Epidermal melanocyte (primary cell): ENCODE data around the gene ADGRL3.
"Not testable (repeated sequence)": the region's sequence is repeated elsewhere in the genome, so short reads cannot be mapped to it uniquely, and the experiment has no call there.

Source experiments
- DNase-seq: peaks from one replicate; pipeline ENCODE4 v3.0.0; 2011; ENCODE audit warnings: low spot score; ENCODE audit not compliant: insufficient read length

ADGRL3 gene

GRCh38 chr4:61489927-61490326, 289.8 kb downstream of the ADGRL3 start:
- no peak for DNase-seq

DNA sequence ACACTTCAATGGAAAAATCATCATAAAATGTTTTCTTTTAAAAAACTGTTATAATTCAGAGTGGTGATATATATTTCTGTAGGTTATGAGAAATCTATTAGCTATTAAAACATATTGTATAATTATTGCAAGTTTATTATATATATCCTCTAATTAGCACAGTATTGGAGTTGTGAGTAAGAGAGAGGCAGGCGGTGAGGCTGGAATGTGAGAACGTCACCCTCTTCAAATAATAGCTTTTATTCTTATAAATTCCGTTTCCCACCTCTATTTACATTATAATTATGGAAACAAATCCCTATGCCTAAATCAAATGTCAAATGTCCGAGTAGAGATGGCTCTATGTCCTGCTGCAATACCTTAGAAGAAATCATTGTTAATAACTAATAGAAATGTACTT, 292.9 kb downstream of the ADGRL3 start:
- DNase-seq, result no peak

GRCh38 chr4:61493470-61493869, 293.3 kb downstream of the ADGRL3 start:
- DNase-seq, result no peak

GRCh38 chr4:61500883-61501282, 300.8 kb downstream of the ADGRL3 start:
- DNase-seq, result no peak

- no peak for DNase-seq
Measured at GRCh38 chr4:61501812-61502211, 301.7 kb downstream of the ADGRL3 start.

DNA sequence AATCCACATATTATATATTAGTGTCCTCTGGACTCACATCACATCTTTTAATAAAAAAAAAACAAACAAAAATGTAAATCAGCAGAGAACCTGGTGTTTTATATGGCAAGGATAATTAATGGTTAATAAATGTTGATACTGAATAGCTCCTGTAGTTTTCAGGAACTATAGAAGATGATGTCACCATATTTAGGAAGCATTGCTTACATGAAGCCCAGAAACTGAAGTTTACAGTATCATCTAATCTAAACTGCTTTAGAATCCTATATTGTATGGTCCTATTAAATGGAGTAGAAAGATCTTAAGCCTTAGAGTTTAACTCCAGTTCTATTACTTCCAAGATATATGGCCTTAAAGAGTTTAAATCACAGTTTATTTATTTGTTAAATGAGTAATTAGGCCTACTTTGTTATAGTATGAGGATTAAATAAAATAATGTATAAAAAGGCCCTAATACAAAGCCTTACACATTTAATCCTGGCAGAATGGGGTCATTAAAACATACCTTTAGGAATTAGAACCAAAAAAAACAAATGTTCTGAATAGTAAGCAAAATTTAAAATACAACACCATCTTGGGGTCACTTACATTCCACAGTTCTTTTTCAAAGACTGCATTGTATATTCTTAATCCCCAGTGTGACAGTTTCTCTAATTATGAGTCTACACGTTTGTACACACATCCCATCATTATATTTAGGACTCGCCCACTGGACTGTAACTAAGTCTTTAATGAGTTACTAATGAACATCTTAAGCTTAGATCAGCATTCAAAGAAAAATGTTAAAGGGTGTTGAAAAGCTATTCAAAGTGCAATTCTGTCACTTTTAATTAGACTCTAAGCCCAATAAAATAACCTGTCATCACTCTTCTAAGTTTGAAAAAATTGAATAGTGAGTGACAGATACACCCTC, 305.9 kb downstream of the ADGRL3 start:
- DNase-seq, result no peak

DNA sequence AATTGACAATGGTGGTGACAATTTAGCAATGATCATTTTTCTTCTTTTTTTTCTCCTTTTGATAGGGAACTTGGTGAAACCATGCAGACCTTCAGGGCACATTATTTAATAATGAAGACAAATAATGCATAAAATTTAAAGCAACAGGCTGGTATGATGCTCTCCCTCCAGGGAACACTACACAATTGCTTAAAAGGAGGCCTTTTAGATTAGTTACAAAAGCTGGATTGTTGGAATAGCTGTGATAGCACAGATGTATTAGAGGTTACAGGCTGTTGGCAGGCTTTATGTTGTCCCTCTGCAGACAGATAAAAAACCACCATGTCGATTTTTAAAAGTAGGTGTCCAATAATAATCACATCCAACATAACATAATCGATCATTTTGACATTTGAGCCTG, 307.0 kb downstream of the ADGRL3 start:
- no peak for DNase-seq

- DNase-seq, result not testable (repeated sequence)
Measured at GRCh38 chr4:61509721-61510241, 309.7 kb downstream of the ADGRL3 start.

GRCh38 chr4:61511716-61512488, 311.8 kb downstream of the ADGRL3 start:
- no peak for DNase-seq

- no peak for DNase-seq
Measured at GRCh38 chr4:61514991-61515390, 314.9 kb downstream of the ADGRL3 start.

DNA sequence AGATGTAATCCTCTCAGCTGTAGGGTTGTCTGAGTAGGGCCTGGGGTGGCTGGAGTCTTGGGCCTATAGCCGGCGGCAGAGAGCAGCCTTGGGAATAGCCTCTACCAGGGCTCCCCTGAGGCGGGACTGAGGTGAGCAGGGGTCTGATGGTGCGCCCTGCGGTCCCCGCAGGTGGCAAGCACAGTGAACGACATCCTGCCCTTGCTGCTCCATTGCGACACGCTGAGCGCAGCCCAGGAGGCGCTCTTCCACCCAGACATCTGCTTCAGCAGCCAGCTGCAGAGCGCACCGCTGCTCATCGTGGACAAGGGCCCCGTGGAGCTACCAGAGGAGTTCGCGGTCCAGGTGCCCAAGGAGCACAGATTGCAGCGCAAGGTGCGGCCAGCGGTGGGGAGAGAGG, 317.0 kb downstream of the ADGRL3 start:
- DNase-seq, result no peak

DNA sequence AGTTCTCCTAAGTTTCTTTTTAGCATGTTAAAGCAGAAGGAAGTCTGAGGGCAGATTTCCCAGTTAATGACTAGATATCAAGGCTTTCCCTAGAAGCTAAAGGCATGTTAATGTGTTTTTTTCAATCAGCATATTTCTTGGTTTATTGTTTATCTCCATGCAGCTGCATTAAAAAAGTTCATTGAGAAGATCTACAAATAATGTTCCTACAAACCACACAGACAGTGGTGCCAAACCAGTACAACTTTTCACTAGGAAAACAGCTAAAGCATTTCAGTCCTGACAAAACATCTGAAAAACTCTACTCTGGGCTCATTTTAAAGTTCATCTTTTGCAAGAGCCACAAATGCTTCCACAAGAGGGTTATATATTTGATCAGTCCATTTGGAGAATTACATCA, 320.0 kb downstream of the ADGRL3 start:
- no peak for DNase-seq

DNA sequence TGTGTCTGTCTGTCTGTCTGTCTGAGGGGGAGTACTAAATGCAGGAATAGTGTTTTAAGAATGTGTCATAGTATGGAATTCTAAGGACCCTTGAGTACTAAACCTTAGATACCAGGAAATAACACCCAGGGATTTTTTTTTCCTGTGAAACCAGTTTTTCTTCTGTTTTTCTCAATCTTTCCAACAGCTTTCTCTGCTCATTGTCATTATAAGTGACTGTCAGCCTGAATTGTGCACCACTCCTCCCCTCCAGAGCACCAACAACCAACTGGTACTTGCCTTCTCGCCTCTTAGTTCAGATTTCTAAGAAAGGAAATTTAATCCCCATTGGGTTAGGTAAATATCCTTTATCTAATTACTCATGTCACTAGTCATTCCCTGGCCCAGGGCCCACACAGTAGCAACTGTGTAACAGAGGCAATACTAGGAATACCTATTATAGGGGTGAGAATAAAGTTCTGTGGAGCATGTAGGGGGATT, 320.6 kb downstream of the ADGRL3 start:
- no peak for DNase-seq

GRCh38 chr4:61521451-61521850, 321.3 kb downstream of the ADGRL3 start:
- no peak for DNase-seq

- no peak for DNase-seq
Measured at GRCh38 chr4:61522312-61522711, 322.2 kb downstream of the ADGRL3 start.

DNA sequence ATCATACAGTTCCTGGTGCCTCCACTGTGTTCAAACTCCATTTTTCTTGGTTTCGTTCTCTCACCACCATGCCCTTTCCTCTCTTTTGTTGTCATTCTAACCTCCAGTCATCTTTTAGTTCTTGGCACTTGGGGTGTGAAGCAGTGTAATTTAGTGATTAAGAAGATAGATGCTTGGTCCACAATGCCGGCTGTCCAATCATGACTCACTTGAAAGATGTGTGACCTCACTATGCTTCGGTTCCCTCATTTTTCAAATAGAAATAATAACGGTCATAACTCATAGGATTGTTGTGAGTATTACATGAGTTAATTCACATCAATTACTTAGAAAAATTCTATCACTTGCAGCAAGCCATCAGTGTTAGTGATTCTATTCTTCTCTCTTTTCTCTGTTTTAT, 327.8 kb downstream of the ADGRL3 start:
- DNase-seq, result no peak

DNA sequence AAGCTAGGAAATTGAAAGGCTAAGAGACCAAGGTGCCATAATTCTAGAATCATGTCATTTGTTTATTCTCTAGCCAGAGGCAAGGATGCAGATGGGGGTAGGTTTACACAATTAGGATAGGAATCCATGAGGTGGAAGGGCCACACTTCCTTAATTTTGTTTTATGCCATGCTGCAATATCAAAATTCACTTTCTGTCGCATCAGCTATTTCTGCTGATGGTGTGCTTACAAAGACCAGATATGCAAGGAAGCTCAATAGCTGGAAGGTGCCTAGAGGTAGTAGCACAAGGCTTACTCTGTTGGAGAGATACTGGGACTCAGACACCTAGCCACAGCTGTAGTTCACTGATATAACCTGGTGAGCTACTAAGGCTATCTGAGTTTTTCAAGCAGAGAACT, 328.5 kb downstream of the ADGRL3 start:
- DNase-seq, result no peak

GRCh38 chr4:61531188-61531587, 331.1 kb downstream of the ADGRL3 start:
- no peak for DNase-seq

GRCh38 chr4:61532336-61533000, 332.3 kb downstream of the ADGRL3 start:
- no peak for DNase-seq

DNA sequence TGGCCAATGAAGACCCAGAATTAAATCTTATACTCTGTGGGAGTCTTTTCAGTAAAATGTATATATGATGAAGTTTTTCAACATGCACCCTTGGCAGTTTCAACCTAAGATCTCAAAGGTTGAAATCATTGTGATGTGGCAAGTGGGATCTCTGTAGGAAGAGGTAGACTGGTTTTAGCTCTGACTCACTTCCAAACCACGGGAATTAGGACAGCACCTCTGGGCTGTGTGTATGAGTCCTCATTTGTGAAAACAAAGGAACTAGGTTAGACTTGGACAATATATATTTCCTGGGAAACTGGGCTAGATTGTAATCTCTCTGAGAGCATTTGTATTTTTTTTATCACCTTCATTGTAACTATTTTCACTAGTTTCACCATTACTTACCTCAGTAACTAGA, 333.0 kb downstream of the ADGRL3 start:
- DNase-seq, result no peak

- DNase-seq, result no peak
Measured at GRCh38 chr4:61540944-61541343, 340.8 kb downstream of the ADGRL3 start.

DNA sequence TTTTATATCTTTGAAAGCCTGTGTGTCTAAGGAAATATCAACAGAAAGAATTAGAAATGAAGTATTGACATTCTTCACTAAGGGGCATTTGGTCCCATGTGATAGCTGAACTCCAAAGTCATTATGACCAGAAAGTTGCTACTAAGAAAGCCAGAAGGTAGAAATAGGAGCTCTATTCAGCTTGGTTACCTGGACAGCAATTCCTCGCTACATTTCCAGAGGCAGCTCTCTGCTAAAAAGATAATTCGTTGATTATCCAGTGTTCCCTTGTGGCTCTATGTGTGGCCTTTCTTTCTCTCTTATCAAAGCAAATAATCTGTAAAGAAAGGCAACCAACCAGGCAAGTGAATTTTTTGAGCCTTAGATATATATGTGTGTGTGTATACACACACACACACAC, 341.3 kb downstream of the ADGRL3 start:
- DNase-seq, result no peak
